GM10248 (cell line): ENCODE data around the gene RUFY3.
"Not testable (repeated sequence)": the region's sequence is repeated elsewhere in the genome, so short reads cannot be mapped to it uniquely, and the experiment has no call there.

ENCODE experiments used
- CTCF ChIA-PET: fragments of 300-600 bp; sonication (Branson Sonifier 250); formaldehyde crosslinking; extraction: SDS; loops from one replicate; lab custom pipeline; 2021; ENCODE audit warnings: antibody characterized with exemption; lab: Yijun Ruan, JAX
- POLR2A ChIA-PET: fragments of 350-650 bp; sonication (Branson Sonifier 250); formaldehyde crosslinking; extraction: SDS; loops from one replicate; lab custom pipeline; 2020; ENCODE audit warnings: antibody characterized with exemption; lab: Yijun Ruan, JAX
- DNase-seq: peaks from one replicate; pipeline ENCODE4 v3.0.0; 2012; ENCODE audit errors: extremely low spot score
- TF ChIP-seq, protein P1 (sequence below): IDR thresholded peaks from 2 replicates; pipeline ENCODE4 v1.5.1; 2012; ENCODE audit warnings: mild to moderate bottlenecking, low read depth; ENCODE audit errors: extremely low read depth, missing control alignments, control extremely low read depth

RUFY3 gene

DNA sequence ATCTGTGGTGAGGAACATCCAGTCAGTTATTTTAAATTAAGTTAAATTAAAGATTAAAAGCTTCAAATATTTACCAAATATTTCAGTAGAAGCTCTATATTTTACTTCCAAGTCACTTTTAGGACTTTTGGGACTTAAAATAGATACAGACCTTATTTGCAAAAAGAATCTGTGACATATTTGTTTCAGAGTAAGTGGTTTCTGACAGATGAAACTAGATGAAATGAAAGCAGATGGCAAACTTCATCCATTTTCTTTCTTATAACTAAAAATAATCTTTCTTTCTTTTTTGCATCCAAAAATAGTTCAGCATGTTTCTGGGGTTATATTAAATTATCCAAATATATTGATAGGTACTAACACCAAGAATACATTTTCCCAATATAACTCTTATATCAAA lies 40.1 kb upstream of the RUFY3 start:
- ChIA-PET POLR2A (no interaction called here), CTCF (interaction anchor here (1.1 to 1.6 kb wide), 4 partner anchors 12 to 23 kb away, joined by 3 to 4 read pairs (median 4); no protein-coding TSS in a partner anchor)
- TF ChIP-seq, protein P1, sequence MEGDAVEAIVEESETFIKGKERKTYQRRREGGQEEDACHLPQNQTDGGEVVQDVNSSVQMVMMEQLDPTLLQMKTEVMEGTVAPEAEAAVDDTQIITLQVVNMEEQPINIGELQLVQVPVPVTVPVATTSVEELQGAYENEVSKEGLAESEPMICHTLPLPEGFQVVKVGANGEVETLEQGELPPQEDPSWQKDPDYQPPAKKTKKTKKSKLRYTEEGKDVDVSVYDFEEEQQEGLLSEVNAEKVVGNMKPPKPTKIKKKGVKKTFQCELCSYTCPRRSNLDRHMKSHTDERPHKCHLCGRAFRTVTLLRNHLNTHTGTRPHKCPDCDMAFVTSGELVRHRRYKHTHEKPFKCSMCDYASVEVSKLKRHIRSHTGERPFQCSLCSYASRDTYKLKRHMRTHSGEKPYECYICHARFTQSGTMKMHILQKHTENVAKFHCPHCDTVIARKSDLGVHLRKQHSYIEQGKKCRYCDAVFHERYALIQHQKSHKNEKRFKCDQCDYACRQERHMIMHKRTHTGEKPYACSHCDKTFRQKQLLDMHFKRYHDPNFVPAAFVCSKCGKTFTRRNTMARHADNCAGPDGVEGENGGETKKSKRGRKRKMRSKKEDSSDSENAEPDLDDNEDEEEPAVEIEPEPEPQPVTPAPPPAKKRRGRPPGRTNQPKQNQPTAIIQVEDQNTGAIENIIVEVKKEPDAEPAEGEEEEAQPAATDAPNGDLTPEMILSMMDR = no peak
- peak; percentile 26 for DNase-seq

DNA sequence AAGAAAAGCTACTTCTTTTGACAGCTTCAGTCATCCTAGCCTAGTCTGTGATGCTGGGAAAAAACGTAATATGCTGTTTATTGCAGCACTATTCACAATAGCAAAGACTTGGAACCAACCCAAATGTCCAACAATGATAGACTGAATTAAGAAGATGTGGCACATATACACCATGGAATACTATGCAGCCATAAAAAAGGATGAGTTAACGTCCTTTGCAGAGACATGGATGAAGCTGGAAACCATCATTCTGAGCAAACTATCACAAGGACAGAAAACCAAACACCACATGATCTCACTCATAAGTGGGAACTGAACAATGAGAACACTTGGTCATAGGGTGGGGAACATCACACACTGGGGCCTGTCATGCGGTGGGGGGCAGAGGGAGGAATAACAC lies 39.6 kb upstream of the RUFY3 start:
- CTCF ChIA-PET = interaction anchor here (1.0 to 1.6 kb wide), 4 partner anchors 13 to 22 kb away, joined by 3 to 4 read pairs (median 4); no protein-coding TSS in a partner anchor
- DNase-seq, POLR2A ChIA-PET: not testable (repeated sequence)

DNA sequence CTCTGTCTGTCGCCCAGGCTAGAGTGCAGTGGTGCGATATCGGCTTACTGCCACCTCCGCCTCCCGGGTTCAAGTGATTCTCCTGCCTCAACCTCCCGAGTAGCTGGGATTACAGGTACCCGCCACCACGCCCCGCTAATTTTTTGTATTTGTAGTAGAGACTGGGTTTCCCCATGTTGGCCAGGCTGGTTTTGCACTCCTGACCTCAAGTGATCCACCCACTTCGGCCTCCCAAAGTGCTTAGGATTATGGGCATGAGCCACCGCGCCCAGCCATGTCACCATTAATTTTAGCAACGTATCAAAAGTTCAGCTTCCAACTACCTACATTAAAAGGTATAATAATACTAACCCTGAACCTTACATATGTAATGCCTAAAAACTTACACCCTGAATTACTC lies 34.4 kb upstream of the RUFY3 start:
- ChIA-PET POLR2A (no interaction called here), CTCF (interaction anchor here (0.6 to 1.4 kb wide), 14 partner anchors 8 to 388 kb away, joined by 3 to 7 read pairs (median 3); partner anchors contain the start of gene ENAM)
- DNase-seq = no peak
- TF ChIP-seq, protein P1 = no peak

DNA sequence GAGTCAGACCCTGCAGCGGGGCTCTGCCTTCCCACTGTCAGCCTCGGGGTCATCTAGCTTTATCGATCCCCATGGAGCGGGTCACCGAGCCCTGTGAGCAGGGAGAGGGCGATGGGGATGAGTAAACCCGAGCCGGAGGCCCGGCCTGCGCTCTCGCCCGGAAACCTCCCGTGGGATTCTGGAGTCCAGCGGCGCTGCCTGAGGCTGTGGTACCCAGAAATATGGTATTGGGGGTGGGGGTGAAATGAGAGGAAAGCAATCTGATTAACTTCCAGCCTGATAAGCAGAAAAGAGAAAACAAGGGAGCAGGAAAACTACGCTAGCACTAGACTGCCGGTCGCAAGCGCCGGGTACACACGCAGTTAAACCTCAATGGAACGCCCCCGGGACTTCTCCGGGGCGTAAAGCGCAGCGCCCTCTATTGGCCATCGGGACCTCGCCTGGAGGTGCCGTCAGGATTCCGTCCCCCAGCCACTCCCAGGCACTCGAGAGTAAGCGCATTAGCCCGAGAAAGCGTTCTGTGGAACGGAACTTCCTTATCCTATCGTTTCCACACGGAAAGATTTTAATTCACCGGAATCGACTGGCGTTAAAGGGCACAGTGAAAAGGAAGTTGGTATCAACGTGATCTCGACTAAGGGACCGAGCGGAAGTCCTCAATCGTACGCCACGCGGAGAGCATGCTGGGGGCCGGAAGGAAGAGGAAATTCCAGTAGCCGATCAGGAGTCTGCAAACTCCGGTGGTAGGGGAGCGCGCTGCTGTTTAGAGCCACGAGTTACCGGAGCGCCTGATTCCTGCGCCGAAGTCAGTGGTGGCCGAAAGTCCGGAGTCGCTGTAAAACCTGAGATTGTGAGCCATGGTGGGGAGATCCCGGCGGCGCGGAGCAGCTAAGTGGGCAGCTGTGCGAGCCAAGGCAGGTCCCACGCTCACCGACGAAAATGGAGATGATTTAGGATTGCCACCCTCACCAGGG lies 33.7 kb upstream of the RUFY3 start, which contains the start of gene UTP3:
Gene UTP3, plus strand, starts transcription at position 712 of the 974 bp plus-strand sequence. Its CDS starts 146 bp downstream, at position 858.
- DNase-seq = peak; percentile 87
- CTCF ChIA-PET = interaction anchor here (0.6 to 4.1 kb wide), 30 partner anchors 8 to 387 kb away, joined by 3 to 47 read pairs (median 4); partner anchors contain the start of gene ENAM
- TF ChIP-seq, protein P1 = peak; percentile 95
- POLR2A ChIA-PET = no interaction called here

DNA sequence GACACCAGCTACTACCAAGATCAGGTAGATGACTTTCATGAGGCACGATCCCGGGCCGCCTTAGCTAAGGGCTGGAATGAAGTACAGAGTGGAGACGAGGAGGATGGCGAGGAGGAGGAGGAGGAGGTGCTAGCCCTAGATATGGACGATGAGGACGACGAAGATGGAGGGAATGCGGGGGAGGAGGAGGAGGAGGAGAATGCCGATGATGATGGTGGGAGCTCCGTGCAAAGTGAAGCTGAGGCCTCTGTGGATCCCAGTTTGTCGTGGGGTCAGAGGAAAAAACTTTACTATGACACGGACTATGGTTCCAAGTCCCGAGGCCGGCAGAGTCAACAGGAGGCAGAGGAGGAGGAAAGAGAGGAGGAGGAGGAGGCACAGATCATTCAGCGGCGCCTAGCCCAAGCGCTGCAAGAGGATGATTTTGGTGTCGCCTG lies 33.0 kb upstream of the RUFY3 start:
- no peak for DNase-seq
- TF ChIP-seq, protein P1 = no peak
- ChIA-PET CTCF (interaction anchor here (0.8 to 4.1 kb wide), 19 partner anchors 9 to 321 kb away, joined by 3 to 47 read pairs (median 4); partner anchors contain the start of gene JCHAIN), POLR2A (no interaction called here)

DNA sequence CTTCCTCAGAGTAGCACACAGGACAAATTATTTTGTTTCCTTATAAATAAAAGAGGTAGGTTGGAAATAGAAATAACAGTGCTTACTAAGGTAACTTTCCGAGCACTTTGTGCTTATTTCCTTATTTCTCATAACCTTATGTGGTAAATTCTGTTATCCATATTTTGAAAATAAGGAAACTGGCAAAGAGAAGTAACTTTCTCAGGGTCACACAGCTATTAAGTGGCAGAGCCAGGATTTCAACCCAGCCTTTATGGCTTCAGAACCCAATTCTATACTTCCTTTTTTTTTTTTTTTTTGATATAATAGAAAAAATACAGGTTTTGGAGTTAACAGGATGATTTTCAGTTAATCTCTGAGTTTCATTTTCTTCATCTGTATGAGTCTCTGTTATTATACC lies 30.1 kb upstream of the RUFY3 start:
- DNase-seq = no peak
- ChIA-PET CTCF (interaction anchor here (1.3 to 4.1 kb wide), 3 partner anchors 8 to 40 kb away, joined by 5 to 47 read pairs (median 35); no protein-coding TSS in a partner anchor), POLR2A (interaction anchor here (0.7 kb wide), 1 partner anchor 753 kb away, joined by 3 read pairs; no protein-coding TSS in a partner anchor)
- TF ChIP-seq, protein P1 = no peak

DNA sequence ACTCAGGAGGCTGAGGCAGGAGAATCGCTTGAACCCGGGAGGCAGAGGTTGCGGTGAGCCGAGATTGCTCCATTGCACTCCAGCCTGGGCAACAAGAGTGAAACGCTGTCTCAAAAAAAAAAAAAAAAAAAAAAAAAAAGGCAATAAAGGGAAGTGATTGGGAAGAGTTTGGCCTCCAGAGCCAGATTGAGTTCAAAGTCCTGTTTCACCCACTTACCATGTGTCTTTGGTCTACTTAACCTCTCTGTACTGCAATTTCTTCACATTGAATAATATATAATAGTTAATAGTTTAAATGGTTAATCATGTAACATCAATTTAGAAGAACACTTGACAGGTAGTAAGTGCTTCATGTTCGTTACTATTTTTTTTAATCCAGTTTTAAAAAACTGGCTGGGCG lies 27.1 kb upstream of the RUFY3 start:
- ChIA-PET POLR2A (interaction anchor here (0.6 to 0.7 kb wide), 2 partner anchors 9 to 34 kb away, joined by 5 to 7 read pairs; no protein-coding TSS in a partner anchor), CTCF (interaction anchor here (0.6 to 2.3 kb wide), 2 partner anchors 9 to 10 kb away, joined by 3 to 18 read pairs; no protein-coding TSS in a partner anchor)
- not testable (repeated sequence) for DNase-seq

DNA sequence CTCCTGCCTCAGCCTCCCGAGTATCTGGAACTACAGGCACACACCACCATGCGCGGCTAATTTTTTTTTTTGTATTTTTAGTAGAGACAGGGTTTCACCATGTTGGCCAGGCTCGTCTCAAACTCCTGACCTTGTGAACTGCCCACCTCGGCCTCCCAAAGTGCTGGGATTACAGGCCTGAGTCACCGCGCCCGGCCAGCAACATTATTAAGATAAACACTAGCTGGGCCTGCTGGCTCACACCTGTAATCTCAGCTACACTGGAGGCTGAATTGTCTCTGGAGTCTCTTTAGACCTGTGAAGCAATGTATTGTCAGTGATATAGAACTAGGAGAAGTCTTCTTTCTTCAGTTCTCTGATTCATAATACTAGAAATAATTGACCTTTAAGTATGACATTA lies 23.3 kb upstream of the RUFY3 start:
- DNase-seq, POLR2A ChIA-PET: not testable (repeated sequence)
- CTCF ChIA-PET = interaction anchor here (1.0 to 5.3 kb wide), 2 partner anchors 8 to 11 kb away, joined by 4 to 35 read pairs; partner anchors contain the start of gene UTP3
